DLD1 (cell line): ENCODE measurements around the gene NTRK3.

Experiments used
- in situ Hi-C: cut with HindIII; loops from 2 replicates; pipeline ENCODE4 v1.10.0; 2017; ENCODE audit warnings: low sequenced_read_pairs

NTRK3 gene

DNA sequence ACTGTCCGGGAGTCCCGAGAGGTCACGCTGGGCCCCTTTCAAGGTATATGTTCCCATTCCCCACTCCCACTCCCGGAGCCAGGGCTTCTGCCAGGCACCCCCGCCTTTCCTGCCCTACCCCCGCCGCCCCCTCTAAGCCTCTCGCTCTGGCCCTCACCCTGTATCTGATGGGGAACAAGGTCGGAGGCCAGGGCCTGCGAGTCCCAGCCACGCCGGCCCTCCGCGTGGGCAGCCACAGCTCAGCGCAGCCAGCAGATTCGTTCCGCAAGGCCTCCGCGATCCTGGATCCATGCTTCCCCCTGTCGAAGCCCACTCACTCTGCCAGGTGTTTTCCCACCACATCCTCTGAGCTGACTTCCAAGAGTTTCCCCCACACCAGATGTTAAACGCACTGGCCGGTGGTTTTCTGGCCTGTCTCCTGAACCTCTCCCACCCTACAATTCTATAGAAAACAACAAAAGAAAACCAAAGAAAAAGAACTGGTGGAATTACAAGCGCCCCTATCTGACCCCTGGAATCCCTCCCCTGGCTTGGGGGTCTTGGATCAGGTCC, 303.7 kb downstream of the NTRK3 start:
- in situ Hi-C loops = no loop called here

DNA sequence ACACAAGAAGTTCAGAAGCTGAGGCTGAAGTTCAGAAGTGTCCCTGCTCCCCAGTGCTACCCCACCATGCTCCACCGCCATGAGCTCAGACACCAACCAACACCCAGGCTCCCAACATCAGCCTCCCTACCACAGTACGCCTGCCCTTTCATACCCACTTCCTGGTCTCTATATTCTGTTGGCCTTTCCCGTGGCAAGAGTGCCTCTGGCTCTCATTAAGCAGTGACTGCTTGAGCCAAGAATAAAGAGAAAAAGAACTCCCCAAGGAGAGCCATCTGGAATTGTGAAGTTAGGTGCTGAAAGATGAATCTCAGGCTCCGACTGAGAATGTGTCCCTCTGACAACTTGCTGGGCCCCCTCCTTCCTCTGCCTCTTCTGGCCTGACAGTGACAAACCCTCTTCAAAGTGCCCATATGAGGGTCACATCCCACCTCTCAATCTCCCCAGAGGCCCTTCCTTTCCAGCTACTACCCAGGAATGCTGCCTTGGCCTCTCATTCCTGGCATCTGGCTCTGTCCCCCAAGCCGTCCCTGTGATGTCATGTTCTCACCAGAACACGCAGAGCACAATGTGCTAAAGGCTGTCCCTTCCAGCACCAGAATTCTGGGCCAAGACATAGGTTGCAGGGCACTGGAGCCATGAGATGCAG, 306.8 kb downstream of the NTRK3 start:
- in situ Hi-C loops = no loop called here

DNA sequence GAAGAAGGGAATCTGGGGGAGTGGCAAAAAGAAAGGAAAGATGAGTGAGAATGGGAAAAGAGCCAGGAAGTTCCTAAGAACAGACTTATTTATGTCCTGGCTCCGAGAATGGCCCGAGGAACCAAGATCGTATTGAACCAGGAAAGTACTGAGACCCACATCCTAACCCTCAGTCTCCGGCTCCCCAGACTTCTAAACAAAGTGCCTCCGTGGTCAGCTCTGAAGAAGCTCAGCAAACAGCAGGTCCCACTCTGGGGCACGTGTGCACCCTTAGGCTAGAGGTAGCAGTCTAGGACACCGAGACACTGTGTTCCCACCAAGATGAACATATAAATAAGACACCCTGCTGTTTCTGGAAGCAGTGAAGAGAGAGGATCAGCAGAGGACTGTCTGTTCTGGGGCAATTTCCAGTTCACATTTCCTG, 307.4 kb downstream of the NTRK3 start:
- in situ Hi-C loops = no loop called here

- in situ Hi-C loops = no loop called here
Measured at GRCh38 chr15:87947560-87947959, 309.0 kb downstream of the NTRK3 start.

GRCh38 chr15:87945246-87945645, 311.3 kb downstream of the NTRK3 start:
- in situ Hi-C loops = no loop called here

- in situ Hi-C loops = no loop called here
Measured at GRCh38 chr15:87944691-87945090, 311.8 kb downstream of the NTRK3 start.

- in situ Hi-C loops = no loop called here
Measured at GRCh38 chr15:87944050-87944449, 312.5 kb downstream of the NTRK3 start.

DNA sequence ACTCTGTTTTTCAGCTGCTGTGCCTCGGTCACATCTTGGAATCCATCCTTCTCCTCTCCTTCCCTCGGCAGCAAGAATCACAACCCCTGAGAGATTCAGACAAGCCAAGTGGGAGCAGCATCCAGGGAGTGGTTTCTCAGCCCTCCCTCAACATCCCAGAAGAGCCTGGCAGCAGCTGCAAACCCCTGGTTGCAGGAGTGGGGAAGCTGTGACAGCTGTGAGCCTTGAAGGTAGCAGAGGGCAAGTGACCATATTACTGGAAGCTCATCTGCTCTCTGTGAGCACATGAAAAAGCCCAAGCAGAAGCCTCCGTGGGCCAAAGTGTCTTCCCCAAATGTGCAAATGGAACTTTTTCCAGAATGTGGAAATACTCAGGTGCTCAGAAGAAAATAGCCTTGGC, 312.9 kb downstream of the NTRK3 start:
- in situ Hi-C loops = no loop called here

DNA sequence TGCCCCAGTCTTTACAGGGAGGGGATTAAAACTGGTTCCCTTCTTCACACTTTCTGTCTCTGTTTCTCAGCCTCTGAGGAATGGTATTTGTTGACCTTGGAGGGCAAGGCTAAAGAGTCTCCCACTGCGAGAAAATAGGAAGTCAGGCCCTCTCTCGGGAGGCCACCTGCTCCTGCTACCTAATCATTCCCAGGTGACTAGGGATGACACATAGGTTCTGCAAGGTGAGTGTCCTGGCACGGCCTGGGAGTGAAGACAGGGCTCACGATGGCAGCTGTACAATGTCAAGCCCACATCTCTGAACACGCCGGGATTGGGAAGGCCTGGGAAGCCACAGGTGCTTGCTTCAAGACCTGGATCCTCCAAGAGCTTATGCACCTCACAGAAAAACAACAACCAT, 314.2 kb downstream of the NTRK3 start:
- in situ Hi-C loops = no loop called here

GRCh38 chr15:87941606-87942005, 314.9 kb downstream of the NTRK3 start:
- in situ Hi-C loops = no loop called here

DNA sequence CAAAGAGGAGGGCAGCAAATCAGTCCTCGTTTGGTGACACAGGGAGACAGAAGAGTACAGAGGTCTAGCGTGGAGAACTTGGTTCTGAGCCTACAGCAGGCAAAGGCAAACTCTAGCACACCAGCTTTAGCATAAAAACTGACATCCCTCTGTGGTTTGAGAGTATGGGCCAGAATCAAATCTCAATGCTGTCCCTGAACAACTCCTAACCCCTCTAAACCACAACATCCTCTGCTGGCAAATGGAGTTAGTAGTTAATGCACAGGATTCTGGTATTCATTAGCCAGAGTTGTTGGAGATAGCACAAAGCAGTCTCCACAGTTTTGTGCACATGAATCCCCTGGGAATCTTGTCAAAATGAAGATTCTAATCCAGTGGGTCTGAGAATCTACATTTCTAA, 315.8 kb downstream of the NTRK3 start:
- in situ Hi-C loops = no loop called here

- in situ Hi-C loops = no loop called here
Measured at GRCh38 chr15:87939848-87940457, 316.6 kb downstream of the NTRK3 start.

GRCh38 chr15:87938031-87938430, 318.5 kb downstream of the NTRK3 start:
- in situ Hi-C loops = no loop called here

DNA sequence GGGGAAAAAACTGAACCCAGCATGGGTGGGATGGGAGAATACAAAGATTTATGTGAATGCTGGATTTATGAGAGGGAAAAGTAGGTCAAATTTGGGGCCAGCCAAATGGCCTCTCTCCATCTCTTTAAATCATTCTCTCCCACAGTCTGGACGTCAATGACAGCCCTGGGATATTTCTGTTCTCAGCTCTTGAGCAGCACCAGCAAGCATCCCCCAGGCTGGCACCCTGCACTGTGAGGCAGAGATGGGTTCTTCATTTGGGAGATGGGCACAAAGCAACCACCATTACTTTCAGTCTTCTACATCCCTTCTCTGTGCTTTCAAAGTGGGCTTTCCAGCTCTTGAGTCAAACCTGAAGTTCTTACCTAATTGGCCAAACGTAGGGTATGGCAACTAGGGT, 321.0 kb downstream of the NTRK3 start:
- in situ Hi-C loops = no loop called here

DNA sequence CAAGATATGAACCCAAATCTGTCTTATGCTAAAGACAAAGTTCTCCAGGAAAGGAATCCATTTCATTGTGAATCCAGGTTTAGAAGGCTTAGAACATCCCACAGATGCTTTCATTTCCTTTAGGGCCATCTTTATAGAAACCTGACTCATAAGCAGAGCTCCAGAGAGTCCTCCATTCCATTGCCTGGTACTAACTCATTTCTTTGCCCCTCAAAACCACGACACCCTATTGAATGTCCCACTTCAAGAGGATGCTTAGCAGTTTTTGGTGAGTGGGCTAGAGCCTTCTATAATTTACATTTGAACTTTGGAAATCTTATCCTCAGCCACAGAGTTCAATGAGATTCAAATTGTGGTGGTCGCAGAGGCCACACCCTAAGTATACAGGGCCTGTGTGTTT, 325.0 kb downstream of the NTRK3 start:
- in situ Hi-C loops = no loop called here

DNA sequence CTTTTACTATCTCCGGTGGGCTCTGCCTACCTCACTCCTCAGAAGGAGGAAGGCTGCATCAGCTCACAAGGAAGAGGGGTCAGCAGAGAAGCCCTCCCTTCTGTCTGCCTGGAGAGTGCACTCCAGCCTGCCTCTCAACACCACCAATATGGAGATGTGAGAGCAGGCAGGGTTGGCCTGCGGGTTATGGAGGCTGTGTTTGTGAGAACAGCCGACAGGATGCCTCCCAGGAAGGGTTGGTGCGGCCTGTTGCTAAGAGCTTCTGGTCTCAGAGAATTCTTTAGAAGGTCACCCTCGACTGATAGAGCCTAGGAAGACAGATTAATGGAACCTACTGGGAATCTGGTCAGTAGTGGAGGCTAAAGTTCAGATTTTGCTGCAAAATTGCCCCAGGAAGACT, 326.1 kb downstream of the NTRK3 start:
- in situ Hi-C loops = no loop called here

GRCh38 chr15:87929841-87930240, 326.7 kb downstream of the NTRK3 start:
- in situ Hi-C loops = no loop called here

- in situ Hi-C loops = no loop called here
Measured at GRCh38 chr15:87924433-87924832, 332.1 kb downstream of the NTRK3 start.

GRCh38 chr15:87919064-87919463, 337.5 kb downstream of the NTRK3 start:
- in situ Hi-C loops = no loop called here

DNA sequence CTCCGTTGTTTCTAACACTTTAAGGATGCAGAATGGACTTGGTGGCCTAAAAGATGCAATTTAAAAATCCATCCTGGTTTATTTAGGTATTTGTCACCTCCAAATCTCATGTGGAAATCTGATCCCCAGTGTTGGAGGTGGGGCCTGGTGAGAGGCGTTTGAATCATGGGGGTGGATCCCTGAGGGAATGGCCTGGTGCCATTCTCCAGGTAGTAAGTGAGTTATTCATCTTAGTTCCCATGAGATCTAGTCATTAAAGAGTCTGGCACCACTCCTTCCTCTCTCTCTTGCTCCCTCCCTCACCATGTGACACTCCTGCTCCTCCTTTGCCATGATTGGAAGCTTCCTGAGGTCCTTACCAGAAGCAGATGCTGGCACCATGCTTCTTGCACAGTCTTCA, 339.1 kb downstream of the NTRK3 start:
- in situ Hi-C loops = no loop called here

- in situ Hi-C loops = no loop called here
Measured at GRCh38 chr15:87916208-87916607, 340.3 kb downstream of the NTRK3 start.

- in situ Hi-C loops = no loop called here
Measured at GRCh38 chr15:87910301-87910700, 346.2 kb downstream of the NTRK3 start.
